ENCODE measurements around the gene FCHSD2.

DNA sequence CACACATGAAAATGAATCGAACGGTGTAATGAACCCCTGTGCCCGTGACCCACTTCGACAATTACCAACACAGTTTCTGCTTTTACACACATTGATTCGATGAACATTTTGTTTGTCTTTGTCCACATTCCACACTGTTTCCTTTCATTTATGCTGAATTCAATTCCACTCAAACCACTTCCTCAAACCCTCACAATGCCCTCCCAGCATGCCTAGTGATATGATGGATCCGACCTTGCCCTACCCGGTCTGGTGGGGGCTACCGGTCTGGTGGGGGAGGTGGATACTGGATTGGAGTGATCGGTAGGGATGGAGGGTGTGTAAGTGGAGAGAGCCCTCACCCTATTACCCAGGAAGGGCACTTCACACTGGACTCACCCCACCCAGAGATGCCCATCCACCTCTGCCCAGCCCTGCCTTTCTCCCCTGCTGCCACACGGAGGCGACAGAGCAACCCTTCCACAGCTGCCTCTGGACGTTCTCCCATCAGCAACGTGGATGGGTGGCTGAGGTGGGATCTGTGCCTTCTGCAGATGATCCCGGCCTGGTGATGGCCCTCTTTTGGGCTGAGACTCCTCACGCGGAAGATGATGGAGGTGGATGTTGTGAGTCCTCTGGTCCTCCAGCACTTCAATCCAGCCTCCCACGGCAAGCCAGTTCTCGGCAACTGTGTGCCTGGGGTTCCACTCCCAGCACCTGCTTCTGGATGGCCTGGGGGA lies 43.0 kb upstream of the FCHSD2 start:
- TF ChIP-seq CTCF (IDR thresholded peaks at IDR 0.05; ENCODE audit: control extremely low read depth in 1 of 3, insufficient read depth in 1 of 3, low read depth in 1 of 3, low read length in 3 of 3): peak; percentile 96 to 100 (median 96)
- no peak for TF ChIP-seq HDAC6 (IDR thresholded peaks at IDR 0.05; ENCODE audit: low read depth, low read length)
- no peak for TF ChIP-seq RFX5 (IDR thresholded peaks at IDR 0.05; ENCODE audit: borderline replicate concordance, low read depth, low read length)
- TF ChIP-seq EP300 (IDR thresholded peaks at IDR 0.05; ENCODE audit: borderline replicate concordance in 1 of 2, low read depth in 2 of 2, low read length in 2 of 2): no peak
- TF ChIP-seq, protein P1, sequence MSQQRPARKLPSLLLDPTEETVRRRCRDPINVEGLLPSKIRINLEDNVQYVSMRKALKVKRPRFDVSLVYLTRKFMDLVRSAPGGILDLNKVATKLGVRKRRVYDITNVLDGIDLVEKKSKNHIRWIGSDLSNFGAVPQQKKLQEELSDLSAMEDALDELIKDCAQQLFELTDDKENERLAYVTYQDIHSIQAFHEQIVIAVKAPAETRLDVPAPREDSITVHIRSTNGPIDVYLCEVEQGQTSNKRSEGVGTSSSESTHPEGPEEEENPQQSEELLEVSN (IDR thresholded peaks at IDR 0.05): no peak
